AG04450 (cell line): ENCODE results near the gene SUN1. TPM values are rescaled to one million over a fixed set of nuclear protein-coding genes. Genes with fewer than 3 reads are reported as not detected.

Experiments
- CTCF ChIA-PET: fragments of 300-600, 350-600 bp; formaldehyde crosslinking; extraction: SDS; loops from one replicate; lab custom pipeline; 2022; ENCODE audit warnings: antibody characterized with exemption, inconsistent platforms; lab: Charles Lee
- POLR2A ChIA-PET: fragments of 350-600 bp; formaldehyde crosslinking; extraction: SDS; loops from one replicate; lab custom pipeline; 2021; ENCODE audit warnings: antibody characterized with exemption, inconsistent platforms; lab: Yijun Ruan, JAX
- DNase-seq: peaks from one replicate; pipeline ENCODE4 v3.0.0-alpha.2; 2011; ENCODE audit warnings: low read depth, low spot score
- H3K27ac ChIP-seq: one replicate; pipeline ENCODE4 v1.5.1; 2012; ENCODE audit warnings: low read depth, low read length, control low read depth
- H3K27me3 ChIP-seq: one replicate; pipeline ENCODE4 v1.6.0; 2012; ENCODE audit warnings: low read length; ENCODE audit not compliant: control insufficient read depth, insufficient read depth
- H3K4me3 ChIP-seq: 2 replicates; pipeline ENCODE4 v1.5.1; 2011; ENCODE audit warnings: mild to moderate bottlenecking, low read depth, low read length, control low read depth
- H3K9me3 ChIP-seq: 2 replicates; pipeline ENCODE4 v1.5.1; 2012; ENCODE audit warnings: low read length; ENCODE audit not compliant: control insufficient read depth, insufficient read depth
- CTCF ChIP-seq: IDR thresholded peaks from 2 replicates; pipeline ENCODE4 v1.5.1; 2011; ENCODE audit warnings: low read depth, low read length, control low read depth, inconsistent platforms
- polyA plus RNA-seq: library from polyadenylated mRNA; depleted of rRNA; stranded (reverse); fragments of >200 nt; gene quantifications from 2 replicates; pipeline ENCODE4 v1.2.3, GENCODE V29; 2011

Gene SUN1
- polyA plus RNA-seq, 1 experiment = 140 TPM

GRCh38 chr7:836429-836828, 4.2 kb downstream of the SUN1 start:
- peak; percentile 49 for TF ChIP-seq CTCF
- ChIA-PET POLR2A (no interaction called here), CTCF (interaction anchor here (1.0 to 1.3 kb wide), 6 partner anchors 9 to 50 kb away, joined by 3 to 5 read pairs (median 4); no protein-coding TSS in a partner anchor)
- H3K27me3 ChIP-seq = no peaks in the 10 kb centered on the region
- peaks cover 4% of the 10 kb centered on the region; the same call in 1 of the 2 replicates for H3K9me3 ChIP-seq
- no peak overlapping the region for H3K4me3 ChIP-seq
- peak overlapping the region; percentile 11 for H3K27ac ChIP-seq
- DNase-seq = no peak

- TF ChIP-seq CTCF = no peak
- no peak for DNase-seq
- POLR2A ChIA-PET = no interaction called here
- CTCF ChIA-PET = interaction anchor here (1.0 to 1.3 kb wide), 5 partner anchors 9 to 51 kb away, joined by 3 to 5 read pairs (median 4); no protein-coding TSS in a partner anchor
- Histone ChIP-seq H3K27ac (no peak overlapping the region), H3K27me3 (no peaks in the 10 kb centered on the region), H3K4me3 (no peak overlapping the region), H3K9me3 (peaks cover 4% of the 10 kb centered on the region; the same call in 1 of the 2 replicates)
Measured at GRCh38 chr7:837001-837400, 4.7 kb downstream of the SUN1 start.

- Histone ChIP-seq H3K9me3 (peaks cover 4% of the 10 kb centered on the region; the same call in 1 of the 2 replicates), H3K27ac (no peak overlapping the region), H3K4me3 (no peak overlapping the region), H3K27me3 (no peaks in the 10 kb centered on the region)
- CTCF ChIA-PET = no interaction called here
- no peak for TF ChIP-seq CTCF
- POLR2A ChIA-PET = no interaction called here
- no peak for DNase-seq
Measured at GRCh38 chr7:840001-840600, 7.8 kb downstream of the SUN1 start.

- ChIA-PET POLR2A (no interaction called here), CTCF (interaction anchor here (1.1 kb wide), 1 partner anchor 34 kb away, joined by 3 read pairs; no protein-coding TSS in a partner anchor)
- DNase-seq = no peak
Measured at GRCh38 chr7:841943-842342, 9.7 kb downstream of the SUN1 start.

More at GRCh38 chr7:841943-842342, 9.7 kb downstream of the SUN1 start:
- peaks cover 13% of the 10 kb centered on the region for H3K9me3 ChIP-seq
- H3K27me3 ChIP-seq = no peaks in the 10 kb centered on the region
- TF ChIP-seq CTCF = no peak
- H3K4me3 ChIP-seq = no peak overlapping the region
- no peak overlapping the region for H3K27ac ChIP-seq
